Adipose tissue (tissue), 3 donors: Measurements from ENCODE around the gene KTI12. TPM values are rescaled to one million over a fixed set of nuclear protein-coding genes. Genes with fewer than 3 reads are reported as not detected.

Source experiments
- H3K27ac ChIP-seq: one replicate; pipeline ENCODE4 v1.5.1; 2013; ENCODE audit warnings: low read depth, low read length
- WGBS, 3 donors: extraction: QIAGEN DNeasy Blood & Tissue Kit; methylation state at CpG; one replicate each; pipeline ENCODE4 v1.1.7; 2013; 5-methylcytosine and 5-hydroxymethylcytosine counted together
- polyA plus RNA-seq, 3 donors: library from polyadenylated mRNA; stranded (reverse); fragments of 200-250 nt; gene quantifications; one replicate each; pipeline ENCODE4 v1.2.3, GENCODE V29; 2013
- donor health status: healthy with polysubstance abuse.
- donor health status: Bipolar disorder and iron deficiency.
- donor health status: healthy.

The KTI12 gene
- polyA plus RNA-seq, 3 donors, result 3.8 to 13.7 (median 4.8) TPM

- H3K27ac ChIP-seq, result no peak overlapping the region
- 78 to 92% (median 90%) methylated on average over 1 of the region's 1 CpG for WGBS, 3 donors
Observed at GRCh38 chr1:51998701-51999100, 34.9 kb downstream of the KTI12 start.

GRCh38 chr1:51997974-51998382 lies 35.6 kb downstream of the KTI12 start:
- WGBS, 3 donors, result 47 to 64% (median 53%) methylated on average over 5 of the region's 5 CpGs

GRCh38 chr1:51990478-51990965 lies 43.1 kb downstream of the KTI12 start, which contains the start of gene RAB3B:
TSS of gene RAB3B (minus strand) at chr1:51990700. CDS start at chr1:51977117, 13,583 bp downstream.
- H3K27ac ChIP-seq, result no peak within 1 kb of the TSS
- 0 to 2% (median 1%) methylated on average over 24 to 46 of the region's 46 CpGs for WGBS, 3 donors

More at GRCh38 chr1:51997974-51998382, 35.6 kb downstream of the KTI12 start:
- no peak overlapping the region for H3K27ac ChIP-seq

- WGBS, 3 donors, result 13 to 14% (median 14%) methylated on average over 39 to 47 of the region's 47 CpGs
- H3K27ac ChIP-seq, result no peak overlapping the region
Observed at GRCh38 chr1:51989582-51990477, 43.8 kb downstream of the KTI12 start.

- H3K27ac ChIP-seq, result no peak overlapping the region
Observed at GRCh38 chr1:51988254-51988653, 45.4 kb downstream of the KTI12 start.

- H3K27ac ChIP-seq, result no peak overlapping the region
- 77 to 82% (median 78%) methylated on average over 4 of the region's 4 CpGs for WGBS, 3 donors
Observed at GRCh38 chr1:51986718-51987117, 46.9 kb downstream of the KTI12 start.

- 89 to 93% (median 93%) methylated on average over 3 of the region's 3 CpGs for WGBS, 3 donors
- H3K27ac ChIP-seq, result no peak overlapping the region
Observed at GRCh38 chr1:51982161-51982560, 51.4 kb downstream of the KTI12 start.

Other genes with a start within 250 kb of the KTI12 start
- gene NRDC, start 155.1 kb downstream of the KTI12 start, polyA plus RNA-seq, result 10 to 100 TPM; 51.4 to 82.0 (median 70.0) TPM
- gene RAB3B, start 43.1 kb downstream of the KTI12 start, polyA plus RNA-seq, result under 1 TPM; under 0.01 to 0.56 (median 0.03) TPM
- 10 to 100 TPM; 23.4 to 27.6 (median 25.6) TPM for gene TXNDC12, start 21.4 kb upstream of the KTI12 start, polyA plus RNA-seq
- gene BTF3L4, start 22.5 kb upstream of the KTI12 start, polyA plus RNA-seq, result 10 to 100 TPM; 26.2 to 57.7 (median 44.6) TPM
- gene ZFYVE9, start 108.3 kb upstream of the KTI12 start, polyA plus RNA-seq, result 10 to 100 TPM in 2 of 3 donors, 1 to 10 TPM in 1; 7.4 to 13.4 (median 10.1) TPM